HEK293 (cell line): ENCODE measurements around the gene ZNF532.
A peak's percentile ranks its signal among the peaks of the same experiment; 100 is the strongest.
"Not testable (repeated sequence)": the region's sequence is repeated elsewhere in the genome, so short reads cannot be mapped to it uniquely, and the experiment has no call there.

Source experiments
- CTCF ChIA-PET: fragments of 350-600 bp; formaldehyde crosslinking; extraction: SDS; loops from one replicate; lab custom pipeline; 2021; ENCODE audit warnings: antibody characterized with exemption; lab: Yijun Ruan, JAX
- POLR2A ChIA-PET: fragments of 300-600 bp; formaldehyde crosslinking; extraction: SDS; loops from one replicate; lab custom pipeline; 2020; ENCODE audit warnings: antibody characterized with exemption, inconsistent platforms; lab: Yijun Ruan, JAX
- H3K27ac ChIP-seq: fragments of 200-500 bp; sonication (Bioruptor generic); 2 replicates; pipeline ENCODE4 v1.5.1; 2014; ENCODE audit warnings: low read depth, low read length, control low read depth, inconsistent platforms; ENCODE audit errors: extremely low read depth
- H3K36me3 ChIP-seq, 2 experiments: fragments of 200-500 bp in 1 of 2; sonication (Bioruptor generic) in 1 of 2; 1 replicate in 1 of 2; 2 replicates in 1 of 2; pipeline ENCODE4 v1.5.1; 2014 to 2017; ENCODE audit warnings: inconsistent platforms in 2 of 2, low read length in 2 of 2; ENCODE audit not compliant: control insufficient read depth in 2 of 2, insufficient read depth in 1 of 2
- H3K4me1 ChIP-seq: fragments of 200-500 bp; sonication (Bioruptor generic); 2 replicates; pipeline ENCODE4 v1.5.1; 2014; ENCODE audit warnings: mild to moderate bottlenecking, low read length, inconsistent platforms; ENCODE audit not compliant: control insufficient read depth, insufficient read depth
- H3K4me3 ChIP-seq: 2 replicates; pipeline ENCODE4 v1.5.1; 2011; ENCODE audit warnings: low read depth, mild to moderate bottlenecking, control low read depth, low read length, moderate library complexity
- H3K9me3 ChIP-seq: fragments of 200-500 bp; sonication (Bioruptor generic); 2 replicates; pipeline ENCODE4 v1.5.1; 2014; ENCODE audit warnings: low read depth, low read length, inconsistent platforms; ENCODE audit not compliant: control insufficient read depth, insufficient read depth
- EGR2 ChIP-seq: fragments of 450-650 bp; formaldehyde crosslinking; IDR thresholded peaks from 2 replicates; pipeline ENCODE4 v1.5.1; 2016; ENCODE audit warnings: low read depth, missing biosample characterization, missing genetic modification characterization
- GLI4 ChIP-seq: fragments of 450-650 bp; formaldehyde crosslinking; IDR thresholded peaks from 2 replicates; pipeline ENCODE4 v1.5.1; 2016; ENCODE audit warnings: missing biosample characterization, missing genetic modification characterization
- MYNN ChIP-seq: fragments of 450-650 bp; formaldehyde crosslinking; IDR thresholded peaks from 2 replicates; pipeline ENCODE4 v1.5.1; 2016; ENCODE audit warnings: missing biosample characterization, missing genetic modification characterization, borderline replicate concordance
- SP2 ChIP-seq: fragments of 450-650 bp; formaldehyde crosslinking; IDR thresholded peaks from 2 replicates; pipeline ENCODE4 v1.5.1; 2016; ENCODE audit warnings: missing biosample characterization, missing genetic modification characterization
- WT1 ChIP-seq: fragments of 450-650 bp; formaldehyde crosslinking; IDR thresholded peaks from 2 replicates; pipeline ENCODE4 v1.5.1; 2016; ENCODE audit warnings: missing biosample characterization, missing genetic modification characterization
- ZBTB10 ChIP-seq: fragments of 450-650 bp; formaldehyde crosslinking; IDR thresholded peaks from 2 replicates; pipeline ENCODE4 v1.5.1; 2016; ENCODE audit warnings: missing biosample characterization, missing genetic modification characterization
- ZNF426 ChIP-seq: fragments of 450-650 bp; formaldehyde crosslinking; IDR thresholded peaks from 2 replicates; pipeline ENCODE4 v1.5.1; 2017; ENCODE audit warnings: missing biosample characterization, missing genetic modification characterization, mild to moderate bottlenecking, inconsistent platforms, moderate library complexity
- ZNF473 ChIP-seq: fragments of 450-650 bp; formaldehyde crosslinking; IDR thresholded peaks from 2 replicates; pipeline ENCODE4 v1.5.1; 2017; ENCODE audit warnings: missing biosample characterization, missing genetic modification characterization
- ZNF555 ChIP-seq: fragments of 450-650 bp; formaldehyde crosslinking; conservative IDR thresholded peaks from 2 replicates; pipeline ENCODE4 v1.5.1; 2017; ENCODE audit warnings: missing biosample characterization, mild to moderate bottlenecking, missing genetic modification characterization, inconsistent platforms
- ZNF571 ChIP-seq: fragments of 450-650 bp; formaldehyde crosslinking; IDR thresholded peaks from 2 replicates; pipeline ENCODE4 v1.5.0; 2017; ENCODE audit warnings: missing biosample characterization, missing genetic modification characterization
- ZNF610 ChIP-seq: fragments of 450-650 bp; formaldehyde crosslinking; IDR thresholded peaks from 2 replicates; pipeline ENCODE4 v1.5.1; 2016; ENCODE audit warnings: missing biosample characterization, missing genetic modification characterization, borderline replicate concordance
- ZNF701 ChIP-seq: fragments of 450-650 bp; formaldehyde crosslinking; IDR thresholded peaks from 2 replicates; pipeline ENCODE4 v1.5.1; 2016; ENCODE audit warnings: missing biosample characterization, missing genetic modification characterization
- ZNF768 ChIP-seq: fragments of 450-650 bp; formaldehyde crosslinking; IDR thresholded peaks from 2 replicates; pipeline ENCODE4 v1.5.1; 2018; ENCODE audit warnings: missing biosample characterization, mild to moderate bottlenecking, missing genetic modification characterization
- ZNF837 ChIP-seq: fragments of 450-650 bp; formaldehyde crosslinking; IDR thresholded peaks from 2 replicates; pipeline ENCODE4 v1.5.1; 2016; ENCODE audit warnings: missing biosample characterization, missing genetic modification characterization
- ZNF843 ChIP-seq: fragments of 450-650 bp; formaldehyde crosslinking; IDR thresholded peaks from 2 replicates; pipeline ENCODE4 v1.5.1; 2016; ENCODE audit warnings: missing biosample characterization, missing genetic modification characterization
- TF ChIP-seq, protein P1 (sequence below): fragments of 450-650 bp; formaldehyde crosslinking; IDR thresholded peaks from 2 replicates; pipeline ENCODE4 v1.5.1; 2017; ENCODE audit warnings: missing biosample characterization, mild to moderate bottlenecking, missing genetic modification characterization, moderate library complexity
- TF ChIP-seq, protein P2 (sequence below): fragments of 450-650 bp; formaldehyde crosslinking; IDR thresholded peaks from 2 replicates; pipeline ENCODE4 v1.5.1; 2017; ENCODE audit warnings: missing biosample characterization, missing genetic modification characterization

The ZNF532 gene

DNA sequence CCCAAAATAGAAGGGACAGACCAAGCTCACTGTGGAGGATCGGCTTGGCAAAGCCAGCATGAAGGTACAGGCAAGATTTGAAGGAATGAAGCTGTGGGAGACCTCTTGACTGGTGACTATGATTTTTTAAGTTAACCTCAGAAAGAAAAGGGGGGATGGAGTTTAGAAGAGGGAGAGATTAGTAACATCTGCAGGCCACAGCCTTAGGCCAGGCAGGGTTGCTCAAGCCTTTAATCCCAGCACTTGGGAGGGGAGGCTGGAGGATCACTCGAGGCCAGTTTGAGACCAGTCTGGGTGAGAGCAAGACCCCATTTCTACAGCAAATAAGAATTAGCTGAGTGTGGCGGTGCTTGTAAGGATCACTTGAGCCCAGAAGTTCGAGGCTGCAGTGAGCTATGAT is 46.6 kb downstream of the ZNF532 start (continued):
- TF ChIP-seq ZNF701 (tag by site-specific recombination) (no peak), ZNF843 (tag by site-specific recombination) (no peak), ZNF473 (no peak), ZNF768 (no peak)
- TF ChIP-seq, all 188 proteins: peak for 0

GRCh38 chr18:58911766-58912165 is 47.1 kb downstream of the ZNF532 start:
- no peaks in the 10 kb centered on the region for H3K9me3 ChIP-seq
- no peaks in the 10 kb centered on the region for H3K4me1 ChIP-seq
- no peak overlapping the region for H3K4me3 ChIP-seq
- TF ChIP-seq ZBTB10 (tag by site-specific recombination) (no peak), SP2 (tag by site-specific recombination) (no peak), WT1 (tag by site-specific recombination) (no peak), MYNN (tag by site-specific recombination) (no peak), GLI4 (tag by site-specific recombination) (no peak), ZNF837 (tag by site-specific recombination) (no peak)
- CTCF ChIA-PET = no interaction called here
- H3K27ac ChIP-seq = no peak overlapping the region
- no peaks in the 10 kb centered on the region for H3K36me3 ChIP-seq
- POLR2A ChIA-PET = no interaction called here

GRCh38 chr18:58915006-58915799 is 50.5 kb downstream of the ZNF532 start:
- Histone ChIP-seq H3K36me3 (peaks cover 0 to 7% of the 10 kb centered on the region in 2 experiments; a peak in 1 of 3 replicates), H3K27ac (no peak overlapping the region), H3K9me3 (no peaks in the 10 kb centered on the region), H3K4me1 (no peaks in the 10 kb centered on the region), H3K4me3 (no peak overlapping the region)
- POLR2A ChIA-PET = no interaction called here
- TF ChIP-seq EGR2 (tag by site-specific recombination) = no peak
- TF ChIP-seq, protein P1, sequence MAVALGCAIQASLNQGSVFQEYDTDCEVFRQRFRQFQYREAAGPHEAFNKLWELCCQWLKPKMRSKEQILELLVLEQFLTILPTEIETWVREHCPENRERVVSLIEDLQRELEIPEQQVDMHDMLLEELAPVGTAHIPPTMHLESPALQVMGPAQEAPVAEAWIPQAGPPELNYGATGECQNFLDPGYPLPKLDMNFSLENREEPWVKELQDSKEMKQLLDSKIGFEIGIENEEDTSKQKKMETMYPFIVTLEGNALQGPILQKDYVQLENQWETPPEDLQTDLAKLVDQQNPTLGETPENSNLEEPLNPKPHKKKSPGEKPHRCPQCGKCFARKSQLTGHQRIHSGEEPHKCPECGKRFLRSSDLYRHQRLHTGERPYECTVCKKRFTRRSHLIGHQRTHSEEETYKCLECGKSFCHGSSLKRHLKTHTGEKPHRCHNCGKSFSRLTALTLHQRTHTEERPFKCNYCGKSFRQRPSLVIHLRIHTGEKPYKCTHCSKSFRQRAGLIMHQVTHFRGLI (tag by site-specific recombination) = peak; percentile 64; the same call in 1 of the 2 replicates
- CTCF ChIA-PET = interaction anchor here (0.5 kb wide), 1 partner anchor 120 kb away, joined by 4 read pairs; no protein-coding TSS in a partner anchor

DNA sequence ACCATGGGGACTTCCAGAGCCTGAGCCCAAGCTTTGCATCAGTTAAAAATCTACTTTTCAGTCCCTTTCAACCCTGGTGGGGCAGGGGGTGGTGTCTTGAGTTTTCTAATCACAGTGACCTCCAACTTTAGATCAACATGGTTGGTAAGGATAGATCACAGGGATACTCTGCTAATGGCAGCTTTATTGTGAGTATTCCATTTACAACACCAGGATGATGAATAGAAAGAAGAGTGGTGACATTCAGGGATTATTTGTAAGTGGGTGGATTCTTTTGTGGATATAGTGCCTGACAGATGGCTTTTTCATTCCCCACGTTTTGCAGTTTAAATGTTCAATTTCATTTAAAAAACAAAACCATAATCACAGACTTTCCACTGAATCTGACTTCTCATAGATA is 51.3 kb downstream of the ZNF532 start:
- TF ChIP-seq, protein P2, sequence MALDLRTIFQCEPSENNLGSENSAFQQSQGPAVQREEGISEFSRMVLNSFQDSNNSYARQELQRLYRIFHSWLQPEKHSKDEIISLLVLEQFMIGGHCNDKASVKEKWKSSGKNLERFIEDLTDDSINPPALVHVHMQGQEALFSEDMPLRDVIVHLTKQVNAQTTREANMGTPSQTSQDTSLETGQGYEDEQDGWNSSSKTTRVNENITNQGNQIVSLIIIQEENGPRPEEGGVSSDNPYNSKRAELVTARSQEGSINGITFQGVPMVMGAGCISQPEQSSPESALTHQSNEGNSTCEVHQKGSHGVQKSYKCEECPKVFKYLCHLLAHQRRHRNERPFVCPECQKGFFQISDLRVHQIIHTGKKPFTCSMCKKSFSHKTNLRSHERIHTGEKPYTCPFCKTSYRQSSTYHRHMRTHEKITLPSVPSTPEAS (tag by site-specific recombination) = no peak
- TF ChIP-seq ZNF555 (tag by site-specific recombination) = no peak
- TF ChIP-seq ZNF426 (tag by site-specific recombination) = no peak
- no peak for TF ChIP-seq MYNN (tag by site-specific recombination)
- TF ChIP-seq ZNF610 = no peak
- no peak for TF ChIP-seq ZNF571 (tag by site-specific recombination)
- ChIA-PET POLR2A (no interaction called here), CTCF (interaction anchor here (0.6 kb wide), 2 partner anchors 107 to 871 kb away, joined by 3 read pairs; no protein-coding TSS in a partner anchor)
- Histone ChIP-seq H3K9me3 (no peaks in the 10 kb centered on the region), H3K36me3 (peaks cover 0 to 7% of the 10 kb centered on the region in 2 experiments; a peak in 1 of 3 replicates), H3K4me3 (no peak overlapping the region), H3K27ac (no peak overlapping the region), H3K4me1 (no peaks in the 10 kb centered on the region)

GRCh38 chr18:58919934-58920333 is 55.3 kb downstream of the ZNF532 start:
- H3K4me1 ChIP-seq, H3K27ac ChIP-seq, H3K36me3 ChIP-seq, POLR2A ChIA-PET, H3K4me3 ChIP-seq, CTCF ChIA-PET, H3K9me3 ChIP-seq: not testable (repeated sequence)
